HG03066 (cell line): ENCODE measurements around the gene TMEM40.
"Not testable (repeated sequence)": the region's sequence is repeated elsewhere in the genome, so short reads cannot be mapped to it uniquely, and the experiment has no call there.

ENCODE experiments used
- ATAC-seq: cut with Tn5 transposase; IDR thresholded peaks from one replicate; pipeline ENCODE4 v1.9.1; 2021; ENCODE audit warnings: low read depth; ENCODE audit not compliant: unreplicated experiment

Gene TMEM40

GRCh38 chr3:12752809-12753208 is 6.2 kb downstream of the TMEM40 start:
- ATAC-seq: no peak

- no peak for ATAC-seq
Observed at GRCh38 chr3:12752102-12752501, 7.0 kb downstream of the TMEM40 start.

- ATAC-seq: no peak
Observed at GRCh38 chr3:12751571-12751970, 7.5 kb downstream of the TMEM40 start.

GRCh38 chr3:12750658-12751071 is 8.4 kb downstream of the TMEM40 start:
- peak; percentile 47 for ATAC-seq

GRCh38 chr3:12750223-12750622 is 8.8 kb downstream of the TMEM40 start:
- ATAC-seq: peak; percentile 14

GRCh38 chr3:12748477-12748876 is 10.6 kb downstream of the TMEM40 start:
- no peak for ATAC-seq

- no peak for ATAC-seq
Observed at GRCh38 chr3:12746419-12746818, 12.6 kb downstream of the TMEM40 start.

DNA sequence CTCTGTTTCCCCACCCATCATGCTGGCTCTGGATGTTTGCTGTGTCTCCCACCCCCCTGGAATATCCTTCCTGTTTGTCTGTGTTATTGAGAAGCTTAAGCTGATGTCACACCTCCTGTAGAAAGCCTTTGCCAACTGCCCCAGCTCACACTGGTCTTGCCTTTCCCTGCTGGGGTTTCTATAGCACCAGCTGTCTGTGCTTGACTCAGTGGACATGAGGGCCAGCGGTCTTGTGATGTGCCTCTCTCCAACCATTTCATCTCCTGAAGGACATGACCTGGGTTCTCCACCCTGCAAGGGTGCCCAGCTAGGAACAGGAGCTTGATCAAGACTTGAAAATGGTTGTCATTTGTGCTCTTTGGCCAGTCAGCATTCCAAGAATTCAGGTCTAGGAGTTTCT is 14.7 kb downstream of the TMEM40 start:
- no peak for ATAC-seq

GRCh38 chr3:12743583-12743982 is 15.5 kb downstream of the TMEM40 start:
- no peak for ATAC-seq

DNA sequence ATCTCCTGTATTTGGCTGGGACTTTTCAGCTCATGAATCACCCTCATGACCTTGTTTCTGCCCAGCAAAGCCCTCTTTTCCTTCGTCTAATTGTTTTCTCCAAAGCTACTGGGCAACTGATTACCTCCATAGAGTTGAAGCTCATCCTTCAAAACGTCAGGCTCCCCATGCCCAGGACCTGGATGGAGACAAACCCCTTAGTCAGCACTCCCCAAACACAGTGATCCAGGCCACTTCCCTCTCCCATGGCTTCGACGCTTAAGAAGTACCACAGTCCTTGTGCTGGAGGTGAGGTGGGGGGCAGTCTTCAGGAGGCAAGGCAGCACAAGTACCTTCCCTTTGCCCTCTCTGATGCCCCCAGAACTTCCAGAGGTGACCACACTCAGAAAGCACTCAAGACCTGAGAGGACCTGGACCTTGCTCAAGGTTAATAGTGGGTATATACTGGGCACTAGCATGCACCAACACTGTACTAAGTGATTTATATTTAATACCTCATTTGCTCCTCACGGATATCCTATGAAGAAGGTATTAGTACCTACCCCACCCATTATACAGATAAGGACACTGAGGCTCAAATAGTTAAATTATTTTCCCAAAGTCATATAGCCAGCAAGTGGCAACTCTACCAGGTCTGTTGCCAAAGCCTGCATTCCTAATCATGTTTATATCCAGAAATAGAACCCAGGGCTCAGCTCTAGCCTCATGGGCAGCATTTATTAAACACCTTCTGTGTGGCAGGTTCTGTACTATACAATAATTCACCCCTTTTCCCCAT is 16.5 kb downstream of the TMEM40 start:
- ATAC-seq: no peak

GRCh38 chr3:12741209-12741608 is 17.9 kb downstream of the TMEM40 start:
- peak; percentile 61 for ATAC-seq

DNA sequence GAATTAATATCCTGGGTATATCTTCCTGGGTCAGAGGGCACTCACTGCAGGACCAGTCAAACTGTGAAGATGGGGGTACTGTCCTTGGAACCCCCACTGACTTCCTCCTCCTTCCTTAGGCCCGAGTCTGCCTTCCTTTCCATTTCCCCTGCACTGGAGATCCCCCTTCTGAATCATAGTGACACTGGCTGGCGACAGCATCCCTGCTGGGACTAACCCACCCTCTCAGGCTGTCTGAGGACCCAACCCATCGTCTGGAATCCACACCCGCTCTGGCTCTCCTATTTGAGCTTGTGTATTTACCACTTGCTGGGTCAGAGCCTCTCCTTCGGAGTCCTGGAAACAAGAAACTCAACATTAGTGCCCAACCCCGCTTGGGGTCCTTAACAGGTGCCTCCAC is 21.2 kb downstream of the TMEM40 start:
- ATAC-seq: no peak

DNA sequence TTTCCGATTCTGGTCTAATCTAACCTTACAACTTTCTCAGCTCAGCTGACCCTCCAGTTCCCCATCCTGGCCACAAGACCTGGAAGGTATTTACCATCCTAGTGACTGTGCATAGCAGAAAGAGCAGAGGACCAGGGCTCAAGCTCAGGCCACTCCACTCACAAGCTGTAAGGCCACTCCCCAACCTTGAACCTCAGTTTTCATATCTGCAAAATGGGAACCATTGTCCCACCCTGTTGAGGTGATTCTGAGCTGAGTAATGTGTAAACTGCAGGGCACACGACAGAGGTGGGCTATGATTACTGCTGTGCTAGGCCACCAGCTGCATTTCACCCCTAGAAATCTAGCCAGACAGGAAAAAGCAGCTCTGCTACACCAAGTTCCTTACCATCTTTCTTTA is 21.7 kb downstream of the TMEM40 start:
- ATAC-seq: no peak

DNA sequence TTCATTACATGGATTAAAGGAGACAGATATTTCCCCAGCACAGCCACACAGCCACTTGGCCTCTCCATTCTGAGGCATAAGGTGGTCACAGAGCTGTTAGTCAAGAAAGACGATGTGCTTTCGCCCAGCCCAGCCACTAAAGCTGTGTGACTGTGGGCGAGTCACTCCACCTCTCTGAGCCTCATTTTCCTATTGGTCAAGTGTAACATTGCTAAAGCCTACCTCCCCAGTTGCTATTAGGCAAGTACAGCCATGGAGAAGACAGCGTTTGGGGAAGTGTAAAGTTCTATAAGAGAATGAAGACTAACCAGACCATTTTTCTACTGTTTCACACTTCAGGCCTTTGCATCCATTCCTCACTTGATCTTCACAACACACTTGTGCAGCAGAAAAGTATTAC is 24.1 kb downstream of the TMEM40 start:
- ATAC-seq: no peak

DNA sequence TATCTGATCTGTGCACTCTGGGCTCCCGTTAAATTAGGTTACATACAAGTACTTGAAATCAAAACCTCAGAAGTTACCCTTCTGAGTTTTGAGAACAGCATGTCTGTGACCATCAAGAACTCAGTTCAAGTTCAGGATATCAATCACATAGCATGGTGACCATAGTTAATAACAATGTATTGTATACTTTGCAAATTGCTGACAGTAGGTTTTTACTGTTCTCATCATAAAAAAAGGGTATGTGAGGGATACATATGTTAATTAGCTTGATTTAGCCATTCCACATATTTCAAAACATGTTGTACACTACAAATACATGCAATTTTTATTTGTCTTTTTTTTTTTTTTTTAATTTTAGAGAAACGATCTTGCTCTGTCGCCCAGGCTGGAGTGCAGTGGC is 25.5 kb downstream of the TMEM40 start:
- ATAC-seq: no peak

DNA sequence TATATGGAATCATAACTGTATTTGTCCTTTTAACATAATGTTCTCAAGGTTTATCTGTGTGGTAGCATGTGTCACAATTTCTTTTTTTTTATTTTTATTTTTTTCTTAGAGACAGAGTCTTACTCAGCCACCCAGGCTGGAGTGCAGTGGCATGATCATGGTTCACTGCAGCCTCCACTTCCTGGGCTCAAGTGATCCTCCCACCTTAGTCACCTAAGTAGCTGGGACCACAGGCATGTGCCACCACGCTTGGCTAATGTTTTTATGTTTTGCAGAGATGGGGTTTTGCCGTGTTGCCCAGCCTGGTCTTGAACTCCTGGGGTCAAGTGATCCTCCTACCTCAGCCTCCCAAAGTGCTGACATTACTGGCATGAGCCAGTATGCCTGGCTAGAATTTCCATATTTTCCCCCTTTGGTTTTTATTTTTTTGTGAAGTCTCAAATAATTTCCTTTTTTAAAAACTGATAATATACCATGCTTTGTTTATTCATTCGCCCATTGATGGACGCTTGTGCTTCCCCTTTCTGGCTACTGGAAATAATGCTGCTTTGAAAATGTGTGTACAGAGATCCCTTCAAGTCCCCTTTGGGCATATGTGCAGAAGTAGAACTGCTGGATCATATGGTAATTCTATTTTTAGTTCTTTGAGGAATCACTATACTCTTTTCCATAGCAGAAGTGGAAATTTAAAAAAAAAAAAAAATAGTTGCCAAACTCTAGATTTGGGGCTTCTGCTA is 28.4 kb downstream of the TMEM40 start:
- no peak for ATAC-seq

DNA sequence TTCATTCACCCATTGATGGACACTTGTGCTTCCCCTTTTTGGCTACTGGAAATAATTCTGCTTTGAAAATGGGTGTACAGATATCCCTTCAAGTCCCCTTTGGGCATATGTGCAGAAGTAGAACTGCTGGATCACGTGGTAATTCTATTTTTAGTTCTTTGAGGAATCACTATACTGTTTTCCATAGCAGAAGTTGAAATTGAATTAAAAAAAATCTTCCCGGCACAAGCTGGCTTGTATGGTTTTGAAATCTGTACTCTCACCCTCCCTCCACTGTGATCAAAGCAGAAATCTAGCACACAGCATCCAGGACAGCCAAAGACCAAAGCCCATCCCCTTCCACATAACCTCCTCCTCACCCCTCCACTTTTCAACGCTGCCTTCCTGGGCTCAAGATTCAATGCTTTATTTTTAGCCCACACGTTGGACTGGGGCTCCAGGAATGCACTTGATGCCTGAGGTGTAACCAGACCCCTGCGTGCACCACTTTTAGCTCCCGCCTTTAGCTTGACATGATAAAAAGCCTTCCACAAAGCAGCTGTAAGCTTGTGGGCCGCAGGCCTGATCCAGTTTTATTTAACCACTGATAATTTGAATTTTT is 29.9 kb downstream of the TMEM40 start:
- no peak for ATAC-seq

DNA sequence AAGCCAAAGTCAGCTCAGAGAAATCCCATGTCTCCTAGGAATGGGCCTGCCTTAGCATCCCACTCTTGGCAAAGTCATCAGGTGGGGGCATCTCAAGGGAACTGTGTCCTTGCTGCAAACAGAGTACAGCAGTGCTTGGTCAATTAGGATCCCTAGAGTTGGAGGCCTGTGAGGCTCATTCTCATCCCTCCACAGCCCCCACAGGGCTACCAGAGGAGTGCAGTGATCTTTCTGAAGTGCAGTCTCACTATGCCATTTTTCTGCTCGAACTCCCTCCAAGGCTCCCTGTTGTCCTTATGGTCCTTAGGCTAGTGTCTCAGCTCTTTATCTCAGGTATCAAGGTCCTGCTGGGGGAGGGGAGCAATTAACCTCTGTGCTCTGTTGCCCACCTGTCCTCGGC is 31.1 kb downstream of the TMEM40 start:
- ATAC-seq: no peak

DNA sequence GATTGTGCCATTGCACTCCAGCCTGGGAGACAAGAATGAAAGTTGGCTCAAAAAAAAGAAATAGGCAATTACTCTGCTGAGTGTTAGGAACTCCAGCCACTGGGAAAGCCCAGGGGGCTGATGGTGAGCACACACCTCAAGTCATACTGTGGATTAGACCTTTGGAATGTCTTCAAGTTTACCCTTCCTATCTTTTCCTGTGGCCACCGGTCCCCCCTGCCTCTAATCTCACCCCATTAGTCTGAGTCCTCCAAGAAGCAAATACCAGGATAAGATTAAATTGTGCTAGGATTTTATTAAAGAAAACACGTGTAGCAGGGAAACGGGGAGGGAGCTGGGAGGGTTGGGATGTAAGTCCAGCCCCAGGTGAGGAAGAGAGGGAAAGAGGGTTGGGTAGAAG is 31.6 kb downstream of the TMEM40 start:
- no peak for ATAC-seq

- ATAC-seq: no peak
Observed at GRCh38 chr3:12725436-12725835, 33.6 kb downstream of the TMEM40 start.

DNA sequence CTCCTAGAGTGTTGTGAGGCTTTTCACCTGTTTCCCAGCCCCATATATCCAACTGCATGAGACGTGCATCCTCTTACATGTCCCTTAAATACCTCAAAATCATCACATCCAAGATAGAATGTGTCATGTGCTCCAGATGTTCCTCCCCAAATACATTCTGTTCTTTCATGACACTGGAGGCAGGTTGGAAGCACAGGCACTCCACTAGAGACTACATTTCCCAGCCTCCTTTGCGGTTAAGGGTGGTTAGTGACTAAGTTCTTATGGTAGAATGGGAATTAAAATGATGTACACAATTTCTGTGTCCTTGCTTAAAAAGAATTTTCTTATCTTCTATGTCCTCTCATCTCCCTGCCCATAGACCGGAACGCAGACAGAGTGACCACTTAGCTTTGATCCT is 34.3 kb downstream of the TMEM40 start:
- ATAC-seq: no peak

DNA sequence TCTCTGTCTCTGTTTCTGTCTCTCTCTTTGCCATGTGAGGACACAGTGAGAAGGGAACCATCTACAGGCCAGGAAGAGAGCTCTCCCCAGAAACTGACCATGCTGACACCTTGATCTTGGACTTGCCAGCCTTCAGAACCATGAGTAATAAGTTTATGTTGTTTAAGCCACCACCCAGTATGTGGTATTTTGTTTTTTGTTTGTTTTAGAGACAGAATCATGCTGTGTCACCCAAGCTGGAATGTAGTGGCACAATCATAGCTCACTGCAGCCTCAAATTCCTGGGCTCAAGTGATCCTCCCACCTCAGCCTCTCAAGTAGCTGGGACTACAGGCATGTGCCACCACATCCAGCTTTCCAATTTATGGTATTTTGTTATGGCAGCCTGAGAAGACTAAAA is 35.7 kb downstream of the TMEM40 start:
- not testable (repeated sequence) for ATAC-seq
